Omental fat pad (tissue), 4 donors: ENCODE data around the gene TSC22D4. TPM values are rescaled to one million over a fixed set of nuclear protein-coding genes. Genes with fewer than 3 reads are reported as not detected.
"Not testable (repeated sequence)": the region's sequence is repeated elsewhere in the genome, so short reads cannot be mapped to it uniquely, and the experiment has no call there.

Source experiments
- ATAC-seq: fragments of 150-250 bp; one replicate; pipeline ENCODE4 v1.9.1; 2016; ENCODE audit warnings: mild to moderate bottlenecking, moderate library complexity; ENCODE audit not compliant: low FRiP score
- DNase-seq: peaks from one replicate; pipeline ENCODE4 v3.0.0-alpha.2; 2019; ENCODE audit warnings: low spot score
- total RNA-seq, 4 donors: library from RNA; depleted of rRNA; stranded (reverse); fragments of >200 nt; gene quantifications; one replicate each; pipeline ENCODE4 v1.1.0, GENCODE V29; 2016
- TF ChIP-seq, protein P1 (sequence below), 3 donors: fragments of 450-650 bp; IDR thresholded peaks; one replicate each; pipeline ENCODE4 v1.5.1; 2016 to 2017; ENCODE audit warnings: antibody characterized with exemption in 3 of 3, mild to moderate bottlenecking in 3 of 3, moderate library complexity in 2 of 3

TSC22D4 gene
- total RNA-seq, 4 donors from 2014 or later, result 15.6 to 36.4 (median 21.4) TPM

DNA sequence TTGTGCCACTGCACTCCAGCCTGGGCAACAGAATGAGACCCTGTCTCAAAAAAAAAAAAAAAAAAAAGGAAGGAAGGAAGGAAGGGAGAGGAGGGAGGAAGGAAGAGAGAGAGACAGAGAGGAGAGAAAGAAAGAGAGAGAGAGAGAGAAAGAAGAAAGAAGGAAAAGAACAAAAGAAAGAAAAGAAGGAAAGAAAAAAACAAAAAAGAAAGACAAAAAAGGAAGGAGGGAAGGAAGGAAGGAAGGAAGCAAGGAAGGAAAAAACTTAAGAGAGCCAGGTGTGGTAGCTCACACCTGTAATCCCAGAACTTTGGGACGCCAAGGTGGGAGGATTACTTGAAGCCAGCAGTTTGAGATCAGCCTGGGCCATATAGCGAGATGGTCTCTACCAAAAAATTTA, 14.2 kb downstream of the TSC22D4 start:
- DNase-seq (no peak), ATAC-seq (no peak)
- TF ChIP-seq, protein P1, sequence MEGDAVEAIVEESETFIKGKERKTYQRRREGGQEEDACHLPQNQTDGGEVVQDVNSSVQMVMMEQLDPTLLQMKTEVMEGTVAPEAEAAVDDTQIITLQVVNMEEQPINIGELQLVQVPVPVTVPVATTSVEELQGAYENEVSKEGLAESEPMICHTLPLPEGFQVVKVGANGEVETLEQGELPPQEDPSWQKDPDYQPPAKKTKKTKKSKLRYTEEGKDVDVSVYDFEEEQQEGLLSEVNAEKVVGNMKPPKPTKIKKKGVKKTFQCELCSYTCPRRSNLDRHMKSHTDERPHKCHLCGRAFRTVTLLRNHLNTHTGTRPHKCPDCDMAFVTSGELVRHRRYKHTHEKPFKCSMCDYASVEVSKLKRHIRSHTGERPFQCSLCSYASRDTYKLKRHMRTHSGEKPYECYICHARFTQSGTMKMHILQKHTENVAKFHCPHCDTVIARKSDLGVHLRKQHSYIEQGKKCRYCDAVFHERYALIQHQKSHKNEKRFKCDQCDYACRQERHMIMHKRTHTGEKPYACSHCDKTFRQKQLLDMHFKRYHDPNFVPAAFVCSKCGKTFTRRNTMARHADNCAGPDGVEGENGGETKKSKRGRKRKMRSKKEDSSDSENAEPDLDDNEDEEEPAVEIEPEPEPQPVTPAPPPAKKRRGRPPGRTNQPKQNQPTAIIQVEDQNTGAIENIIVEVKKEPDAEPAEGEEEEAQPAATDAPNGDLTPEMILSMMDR (IDR thresholded peaks at IDR 0.05), result no peak

- no peak for ATAC-seq
- TF ChIP-seq, protein P1 (IDR thresholded peaks at IDR 0.05), result no peak
- no peak for DNase-seq
Measured at GRCh38 chr7:100464210-100464660, 14.8 kb downstream of the TSC22D4 start, which contains the start of gene SPACDR. TSS of gene SPACDR (minus strand) at chr7:100464260. CDS start at chr7:100464025, 235 bp downstream.

GRCh38 chr7:100457033-100457432, 22.0 kb downstream of the TSC22D4 start:
- DNase-seq (no peak), ATAC-seq (no peak)
- TF ChIP-seq, protein P1 (IDR thresholded peaks at IDR 0.05), result no peak

- TF ChIP-seq, protein P1 (IDR thresholded peaks at IDR 0.05), result no peak
- ATAC-seq, result no peak
Measured at GRCh38 chr7:100456562-100456961, 22.5 kb downstream of the TSC22D4 start.

DNA sequence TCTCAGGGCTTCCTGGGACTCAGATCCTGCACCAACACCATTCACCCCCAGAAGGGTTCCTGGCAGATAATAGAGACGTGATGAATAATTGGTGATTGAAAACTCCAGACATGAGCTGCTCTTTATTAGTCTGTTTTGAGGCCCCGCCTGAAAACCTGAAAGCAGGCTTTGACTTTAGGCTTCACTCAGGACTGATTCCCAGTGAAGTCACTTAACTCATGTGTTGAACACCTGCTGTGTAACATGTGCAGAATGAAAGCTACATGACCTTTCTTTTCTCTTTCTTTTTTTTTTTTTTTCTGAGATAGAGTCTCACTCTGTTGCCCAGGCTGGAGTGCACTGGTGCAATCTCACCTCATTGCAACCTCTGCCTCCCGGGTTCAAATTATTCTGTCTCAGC, 23.8 kb downstream of the TSC22D4 start:
- no peak for DNase-seq
- ATAC-seq, result no peak
- TF ChIP-seq, protein P1 (IDR thresholded peaks at IDR 0.05), result no peak

More at GRCh38 chr7:100456562-100456961, 22.5 kb downstream of the TSC22D4 start:
- DNase-seq, result no peak

- not testable (repeated sequence) for DNase-seq, ATAC-seq
Measured at GRCh38 chr7:100453854-100454253, 25.2 kb downstream of the TSC22D4 start.

DNA sequence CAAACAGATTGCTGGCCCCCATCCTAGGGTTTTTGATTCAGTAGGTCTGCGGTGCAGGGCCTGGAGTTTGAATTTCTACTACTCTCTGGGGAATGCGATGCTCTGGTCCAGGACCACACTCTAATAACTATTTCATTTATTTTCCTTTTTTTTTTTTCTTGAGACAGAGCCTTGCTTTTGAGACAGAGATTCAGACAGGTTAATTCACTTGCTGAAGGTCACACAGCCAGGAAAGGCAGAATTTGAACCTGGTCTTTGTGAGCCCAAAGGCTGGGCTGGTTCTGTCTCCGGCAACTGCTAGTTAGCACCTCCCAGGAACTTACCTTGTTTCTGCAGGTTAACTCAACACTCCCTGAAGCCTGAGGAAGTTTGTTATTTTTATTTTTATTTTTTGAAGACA, 26.5 kb downstream of the TSC22D4 start:
- TF ChIP-seq, protein P1 (IDR thresholded peaks at IDR 0.05), result no peak
- no peak for ATAC-seq

More for the DNA sequence above, 26.5 kb downstream of the TSC22D4 start:
- no peak for DNase-seq
